ENCODE data around the gene IGDCC3. TPM values are rescaled to one million over a fixed set of nuclear protein-coding genes. Genes with fewer than 3 reads are reported as not detected.

The IGDCC3 gene
- total and polyA plus RNA-seq, 2 donors (not counting 1 experiment from before 2014, with no cell fraction given): not detected

DNA sequence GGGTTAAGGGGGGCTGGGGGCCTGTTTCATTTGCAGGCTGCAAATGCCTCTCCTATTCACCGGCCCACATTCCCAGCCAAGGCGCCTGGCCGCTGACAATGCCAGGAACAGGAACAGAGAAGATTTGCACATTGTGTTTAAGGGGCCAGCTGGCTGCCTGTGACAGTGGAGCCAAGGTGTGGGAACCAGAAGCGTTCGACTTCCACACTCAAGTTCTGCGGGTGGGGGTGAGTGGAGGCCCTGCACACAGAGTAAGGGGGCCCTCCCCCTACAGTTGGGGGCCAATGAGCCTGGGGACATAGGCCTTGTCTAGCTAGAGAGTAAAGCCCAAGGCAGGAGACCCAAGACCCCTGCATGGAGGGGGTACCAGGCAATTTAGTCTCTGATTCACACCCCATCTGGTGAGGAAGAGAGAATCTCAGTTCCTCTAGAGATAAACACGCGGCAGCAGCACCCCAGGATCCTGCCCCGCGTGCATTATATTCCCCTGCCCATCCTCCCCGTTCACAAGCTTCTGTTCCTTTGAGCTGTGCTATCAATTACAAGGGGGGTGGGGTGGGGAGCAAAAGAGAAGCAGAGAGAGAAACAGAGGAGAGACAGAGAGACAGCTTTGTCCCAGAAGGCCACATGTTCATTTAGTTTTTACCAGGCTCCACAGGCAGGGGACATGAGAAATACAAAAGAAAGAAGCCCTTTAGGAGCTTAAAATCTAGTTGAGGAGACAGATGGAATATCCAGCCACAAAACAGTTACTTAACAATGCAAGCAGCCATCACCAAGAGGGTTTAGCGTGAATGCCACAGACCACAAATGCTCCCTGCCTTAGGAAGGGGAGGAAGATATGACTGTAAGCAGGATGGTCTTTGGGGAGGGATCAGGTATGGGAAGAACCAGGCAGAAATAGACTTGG, 9.2 kb downstream of the IGDCC3 start:
- CTCF ChIA-PET: interaction anchor here (1.2 kb wide), 1 partner anchor 49 kb away, joined by 3 read pairs; no protein-coding TSS in a partner anchor
- H3K27ac Mint-ChIP-seq: no peak overlapping the region
- POLR2A ChIA-PET: no interaction called here

More for the DNA sequence above, 9.2 kb downstream of the IGDCC3 start:
- no peak overlapping the region for H3K4me3 ChIP-seq (ENCODE audit: control extremely low read depth in 1 of 5, extremely low read depth in 1 of 5, insufficient read depth in 1 of 5, low read depth in 2 of 5, low read length in 4 of 5)
- no peaks in the 10 kb centered on the region for H3K4me1 ChIP-seq (ENCODE audit: control insufficient read depth in 2 of 2, insufficient read depth in 2 of 2, low read length in 2 of 2)
- no peaks in the 10 kb centered on the region for H3K9me3 Mint-ChIP-seq (ENCODE audit: insufficient read depth)
- no peaks in the 10 kb centered on the region for H4K20me1 ChIP-seq (ENCODE audit: control insufficient read depth, insufficient read depth, low read length, poor library complexity, severe bottlenecking)
- no peaks in the 10 kb centered on the region for H3K79me2 ChIP-seq (ENCODE audit: control insufficient read depth, insufficient read depth, low read length)
- WGBS (ENCODE audit: insufficient coverage): 100% methylated on average over 2 of the region's 12 CpGs
- H3K36me3 ChIP-seq (replicated peaks in 1 of 2; ENCODE audit: control extremely low read depth in 1 of 2, control insufficient read depth in 1 of 2, extremely low read depth in 1 of 2, insufficient read depth in 2 of 2, low read length in 1 of 2): no peaks in the 10 kb centered on the region
- H3K27me3 ChIP-seq (replicated peaks in 1 of 4; ENCODE audit: control extremely low read depth in 1 of 4, control insufficient read depth in 3 of 4, insufficient read depth in 4 of 4, low read length in 3 of 4): peaks cover 0 to 24% (median 2%) of the 10 kb centered on the region in 4 experiments
- no peak overlapping the region for H2AFZ ChIP-seq (ENCODE audit: insufficient read depth, low read depth, low read length, poor library complexity, severe bottlenecking)
- H3K4me2 ChIP-seq (replicated peaks; ENCODE audit: low read depth, low read length, poor library complexity, severe bottlenecking): no peak overlapping the region
- no peak overlapping the region for H3K4me3 Mint-ChIP-seq
- TF ChIP-seq, protein P1, sequence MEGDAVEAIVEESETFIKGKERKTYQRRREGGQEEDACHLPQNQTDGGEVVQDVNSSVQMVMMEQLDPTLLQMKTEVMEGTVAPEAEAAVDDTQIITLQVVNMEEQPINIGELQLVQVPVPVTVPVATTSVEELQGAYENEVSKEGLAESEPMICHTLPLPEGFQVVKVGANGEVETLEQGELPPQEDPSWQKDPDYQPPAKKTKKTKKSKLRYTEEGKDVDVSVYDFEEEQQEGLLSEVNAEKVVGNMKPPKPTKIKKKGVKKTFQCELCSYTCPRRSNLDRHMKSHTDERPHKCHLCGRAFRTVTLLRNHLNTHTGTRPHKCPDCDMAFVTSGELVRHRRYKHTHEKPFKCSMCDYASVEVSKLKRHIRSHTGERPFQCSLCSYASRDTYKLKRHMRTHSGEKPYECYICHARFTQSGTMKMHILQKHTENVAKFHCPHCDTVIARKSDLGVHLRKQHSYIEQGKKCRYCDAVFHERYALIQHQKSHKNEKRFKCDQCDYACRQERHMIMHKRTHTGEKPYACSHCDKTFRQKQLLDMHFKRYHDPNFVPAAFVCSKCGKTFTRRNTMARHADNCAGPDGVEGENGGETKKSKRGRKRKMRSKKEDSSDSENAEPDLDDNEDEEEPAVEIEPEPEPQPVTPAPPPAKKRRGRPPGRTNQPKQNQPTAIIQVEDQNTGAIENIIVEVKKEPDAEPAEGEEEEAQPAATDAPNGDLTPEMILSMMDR (IDR thresholded peaks at IDR 0.05): no peak
- no peak for TF ChIP-seq EZH2 (IDR thresholded peaks at IDR 0.05; ENCODE audit: borderline replicate concordance, insufficient read depth, low read depth, low read length, poor library complexity, severe bottlenecking)
- H3K4me1 Mint-ChIP-seq: no peaks in the 10 kb centered on the region
- no peak overlapping the region for H3K27ac ChIP-seq (ENCODE audit: low read length in 2 of 2)
- H3K9me3 ChIP-seq (ENCODE audit: control extremely low read depth in 1 of 3, control insufficient read depth in 2 of 3, insufficient read depth in 1 of 3, low read length in 2 of 3): no peaks in the 10 kb centered on the region
- intact Hi-C loops (cut with micrococcal nuclease): no loop called here
- ATAC-seq (ENCODE audit: low read depth): no peak
- DNase-seq: no peak
- H3K9ac ChIP-seq (ENCODE audit: low read length): no peak overlapping the region
- H3K27me3 Mint-ChIP-seq: peaks cover 17% of the 10 kb centered on the region
